ENCODE measurements around the gene CCDC13. TPM values are rescaled to one million over a fixed set of nuclear protein-coding genes. Genes with fewer than 3 reads are reported as not detected.
A peak's percentile ranks its signal among the peaks of the same experiment; 100 is the strongest.

CCDC13 gene
- total RNA-seq, 1 donor from 2014 or later, result 1.3 TPM

DNA sequence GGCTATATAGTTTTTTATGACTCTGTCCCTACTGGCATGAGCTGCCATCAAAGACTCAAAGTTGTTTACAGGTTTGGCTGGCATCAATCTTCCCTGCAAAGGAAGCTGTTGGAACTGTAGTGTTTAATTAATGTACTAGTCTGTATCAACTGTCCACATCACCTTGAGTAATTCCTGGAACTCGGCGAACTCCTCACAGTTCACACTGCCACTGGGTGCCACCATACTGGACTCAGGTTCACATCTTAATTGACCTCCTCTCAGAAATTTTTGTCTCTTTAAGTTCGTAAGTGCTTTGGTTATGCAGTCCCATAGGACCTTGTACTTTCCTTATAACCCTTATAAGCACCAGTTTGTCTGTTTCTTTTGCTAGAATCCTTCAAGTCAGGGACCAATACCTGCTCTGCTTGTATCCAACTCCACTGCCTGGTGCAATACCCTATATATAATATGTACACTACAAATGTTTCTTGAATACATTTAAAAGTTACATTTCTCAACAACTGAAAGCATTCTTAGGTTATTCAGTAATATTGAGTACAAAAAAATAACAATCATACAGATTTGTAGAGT, 28.1 kb upstream of the CCDC13 start:
- peaks cover 2% of the 10 kb centered on the region for H3K27me3 Mint-ChIP-seq (ENCODE audit: low read depth, unreplicated experiment)
- H4K20me1 ChIP-seq (ENCODE audit: insufficient read depth, low read length), result peaks cover 38% of the 10 kb centered on the region
- TF ChIP-seq, protein P1, sequence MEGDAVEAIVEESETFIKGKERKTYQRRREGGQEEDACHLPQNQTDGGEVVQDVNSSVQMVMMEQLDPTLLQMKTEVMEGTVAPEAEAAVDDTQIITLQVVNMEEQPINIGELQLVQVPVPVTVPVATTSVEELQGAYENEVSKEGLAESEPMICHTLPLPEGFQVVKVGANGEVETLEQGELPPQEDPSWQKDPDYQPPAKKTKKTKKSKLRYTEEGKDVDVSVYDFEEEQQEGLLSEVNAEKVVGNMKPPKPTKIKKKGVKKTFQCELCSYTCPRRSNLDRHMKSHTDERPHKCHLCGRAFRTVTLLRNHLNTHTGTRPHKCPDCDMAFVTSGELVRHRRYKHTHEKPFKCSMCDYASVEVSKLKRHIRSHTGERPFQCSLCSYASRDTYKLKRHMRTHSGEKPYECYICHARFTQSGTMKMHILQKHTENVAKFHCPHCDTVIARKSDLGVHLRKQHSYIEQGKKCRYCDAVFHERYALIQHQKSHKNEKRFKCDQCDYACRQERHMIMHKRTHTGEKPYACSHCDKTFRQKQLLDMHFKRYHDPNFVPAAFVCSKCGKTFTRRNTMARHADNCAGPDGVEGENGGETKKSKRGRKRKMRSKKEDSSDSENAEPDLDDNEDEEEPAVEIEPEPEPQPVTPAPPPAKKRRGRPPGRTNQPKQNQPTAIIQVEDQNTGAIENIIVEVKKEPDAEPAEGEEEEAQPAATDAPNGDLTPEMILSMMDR (IDR thresholded peaks at IDR 0.05; ENCODE audit: insufficient read depth, low read depth, low read length), result no peak
- no peak for TF ChIP-seq EZH2 (IDR thresholded peaks at IDR 0.05; ENCODE audit: insufficient read depth, low read length)
- H3K9me3 Mint-ChIP-seq (ENCODE audit: unreplicated experiment), result peaks cover 2% of the 10 kb centered on the region
- H3K27me3 ChIP-seq (ENCODE audit: insufficient read depth, low read length), result no peaks in the 10 kb centered on the region
- H3K9ac ChIP-seq (ENCODE audit: low read length), result no peak overlapping the region
- no peaks in the 10 kb centered on the region for H3K36me3 Mint-ChIP-seq (ENCODE audit: low read depth, unreplicated experiment)
- H3K27ac ChIP-seq (ENCODE audit: low read depth, low read length), result no peak overlapping the region
- no peak overlapping the region for H2AFZ ChIP-seq (ENCODE audit: low read depth, low read length)
- H3K4me1 Mint-ChIP-seq (ENCODE audit: low read depth, unreplicated experiment), result peaks cover 16% of the 10 kb centered on the region
- H3K4me1 ChIP-seq (ENCODE audit: insufficient read depth, low read length), result peaks cover 14% of the 10 kb centered on the region
- H3K27ac Mint-ChIP-seq (ENCODE audit: unreplicated experiment), result no peak overlapping the region
- H3K4me3 Mint-ChIP-seq (ENCODE audit: unreplicated experiment), result no peak overlapping the region
- H3K9me3 ChIP-seq (ENCODE audit: insufficient read depth, low read depth, low read length), result no peaks in the 10 kb centered on the region
- no peak overlapping the region for H3K4me2 ChIP-seq (ENCODE audit: low read length)
- no peaks in the 10 kb centered on the region for H3K36me3 ChIP-seq (ENCODE audit: insufficient read depth, low read length)
- FAIRE-seq, result no peak
- DNase-seq (ENCODE audit: low read depth), result no peak
- peaks cover 55% of the 10 kb centered on the region for H3K79me2 ChIP-seq (ENCODE audit: insufficient read depth, low read length)
- no peak overlapping the region for H3K4me3 ChIP-seq (ENCODE audit: insufficient read depth, low read depth, low read length)

DNA sequence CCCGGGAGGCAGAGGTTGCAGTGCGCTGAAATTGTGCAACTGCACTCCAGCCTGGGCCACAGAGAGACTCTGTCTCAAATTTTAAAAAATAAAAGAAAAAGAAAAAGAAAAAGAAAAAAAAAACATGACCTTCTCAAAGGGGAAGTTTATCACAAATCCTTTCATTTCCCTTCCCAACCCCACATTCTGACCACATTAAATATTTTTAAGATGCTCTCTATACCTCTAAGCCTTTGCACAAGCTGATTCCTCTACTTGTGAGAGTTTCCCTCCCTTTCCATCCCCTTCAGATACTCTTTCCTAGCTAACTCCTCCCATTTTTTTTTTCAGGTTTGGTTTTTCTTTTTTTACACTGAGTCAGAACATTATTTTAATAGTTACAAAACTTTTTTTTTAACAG, 27.2 kb upstream of the CCDC13 start:
- no peak for FAIRE-seq
- H3K9me3 Mint-ChIP-seq (ENCODE audit: unreplicated experiment), result peaks cover 2% of the 10 kb centered on the region

DNA sequence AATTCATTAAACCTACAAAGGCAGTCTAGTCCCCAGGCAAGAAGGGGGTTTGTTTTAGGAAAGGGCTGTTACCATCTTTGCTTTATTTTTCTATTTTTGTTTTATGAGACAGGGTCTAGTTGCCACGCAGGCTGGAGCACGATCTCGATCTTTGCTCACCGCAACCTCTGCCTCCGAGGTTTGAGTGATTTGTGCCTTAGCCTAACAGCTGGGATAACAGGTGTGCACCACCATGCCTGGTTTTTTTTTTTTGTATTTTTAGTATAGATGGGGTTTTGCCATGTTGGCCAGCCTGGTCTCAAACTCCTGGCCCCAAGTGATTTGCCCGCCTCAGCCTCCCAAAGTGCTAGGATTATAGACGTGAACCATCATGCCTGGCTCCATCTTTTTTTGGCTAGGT, 26.3 kb upstream of the CCDC13 start:
- Histone ChIP-seq H2AFZ (ENCODE audit: low read depth, low read length) (no peak overlapping the region), H4K20me1 (ENCODE audit: insufficient read depth, low read length) (peaks cover 53% of the 10 kb centered on the region), H3K79me2 (ENCODE audit: insufficient read depth, low read length) (peaks cover 72% of the 10 kb centered on the region), H3K36me3 (ENCODE audit: insufficient read depth, low read length) (no peaks in the 10 kb centered on the region), H3K9ac (ENCODE audit: low read length) (no peak overlapping the region), H3K27ac (ENCODE audit: low read depth, low read length) (no peak overlapping the region), H3K4me1 (ENCODE audit: insufficient read depth, low read length) (peaks cover 8% of the 10 kb centered on the region), H3K4me2 (ENCODE audit: low read length) (no peak overlapping the region), H3K4me3 (ENCODE audit: insufficient read depth, low read depth, low read length) (no peak overlapping the region), H3K9me3 (ENCODE audit: insufficient read depth, low read depth, low read length) (no peaks in the 10 kb centered on the region), H3K27me3 (ENCODE audit: insufficient read depth, low read length) (no peaks in the 10 kb centered on the region)
- Mint-ChIP-seq H3K27ac (ENCODE audit: unreplicated experiment) (no peak overlapping the region), H3K4me1 (ENCODE audit: low read depth, unreplicated experiment) (peaks cover 16% of the 10 kb centered on the region), H3K27me3 (ENCODE audit: low read depth, unreplicated experiment) (no peaks in the 10 kb centered on the region), H3K4me3 (ENCODE audit: unreplicated experiment) (no peak overlapping the region), H3K36me3 (ENCODE audit: low read depth, unreplicated experiment) (no peaks in the 10 kb centered on the region), H3K9me3 (ENCODE audit: unreplicated experiment) (peaks cover 2% of the 10 kb centered on the region)
- DNase-seq (ENCODE audit: low read depth), result no peak
- TF ChIP-seq, protein P1 (IDR thresholded peaks at IDR 0.05; ENCODE audit: insufficient read depth, low read depth, low read length), result no peak
- no peak for TF ChIP-seq EZH2 (IDR thresholded peaks at IDR 0.05; ENCODE audit: insufficient read depth, low read length)
- FAIRE-seq, result no peak

More for the DNA sequence above, 27.2 kb upstream of the CCDC13 start:
- no peaks in the 10 kb centered on the region for H3K27me3 Mint-ChIP-seq (ENCODE audit: low read depth, unreplicated experiment)
- DNase-seq (ENCODE audit: low read depth), result no peak
- Histone ChIP-seq H3K27me3 (ENCODE audit: insufficient read depth, low read length) (no peaks in the 10 kb centered on the region), H3K4me2 (ENCODE audit: low read length) (no peak overlapping the region), H3K79me2 (ENCODE audit: insufficient read depth, low read length) (peaks cover 63% of the 10 kb centered on the region), H3K9ac (ENCODE audit: low read length) (no peak overlapping the region), H3K36me3 (ENCODE audit: insufficient read depth, low read length) (no peaks in the 10 kb centered on the region), H3K27ac (ENCODE audit: low read depth, low read length) (no peak overlapping the region), H3K4me3 (ENCODE audit: insufficient read depth, low read depth, low read length) (no peak overlapping the region), H4K20me1 (ENCODE audit: insufficient read depth, low read length) (peaks cover 45% of the 10 kb centered on the region), H2AFZ (ENCODE audit: low read depth, low read length) (no peak overlapping the region), H3K9me3 (ENCODE audit: insufficient read depth, low read depth, low read length) (no peaks in the 10 kb centered on the region), H3K4me1 (ENCODE audit: insufficient read depth, low read length) (peaks cover 12% of the 10 kb centered on the region)
- no peak overlapping the region for H3K27ac Mint-ChIP-seq (ENCODE audit: unreplicated experiment)
- H3K4me3 Mint-ChIP-seq (ENCODE audit: unreplicated experiment), result peak overlapping the region; percentile 58
- H3K4me1 Mint-ChIP-seq (ENCODE audit: low read depth, unreplicated experiment), result peaks cover 16% of the 10 kb centered on the region
- no peaks in the 10 kb centered on the region for H3K36me3 Mint-ChIP-seq (ENCODE audit: low read depth, unreplicated experiment)
- TF ChIP-seq EZH2 (IDR thresholded peaks at IDR 0.05; ENCODE audit: insufficient read depth, low read length), result no peak
- TF ChIP-seq, protein P1 (IDR thresholded peaks at IDR 0.05; ENCODE audit: insufficient read depth, low read depth, low read length), result no peak
